IMR-90 (cell line): ENCODE measurements around the gene TGFB1. TPM values are rescaled to one million over a fixed set of nuclear protein-coding genes. Genes with fewer than 3 reads are reported as not detected.
A peak's percentile ranks its signal among the peaks of the same experiment; 100 is the strongest.

Experiments used
- ATAC-seq: fragments of 200-7000 bp; cut with Tn5 transposase; 2 replicates; pipeline ENCODE4 v1.9.1; 2020; ENCODE audit warnings: low read depth, mild to moderate bottlenecking, moderate library complexity
- BruUV-seq: library from RNA; stranded (reverse); fragments of 400-500 nt; replicated peaks from 2 replicates; lab custom pipeline; 2021; lab: Mats Ljungman, UMichigan
- CTCF ChIA-PET: fragments of 300-600 bp; formaldehyde crosslinking; extraction: SDS; loops from one replicate; lab custom pipeline; 2021; ENCODE audit warnings: antibody characterized with exemption; lab: Yijun Ruan, JAX
- POLR2A ChIA-PET: fragments of 300-600 bp; sonication (Branson Sonifier 250); formaldehyde crosslinking; loops from one replicate; lab custom pipeline; 2022; ENCODE audit warnings: antibody characterized with exemption; ENCODE audit not compliant: unreplicated experiment; lab: Charles Lee
- DNase-seq: peaks from one replicate; pipeline ENCODE4 v3.0.0; 2013
- H2AFZ ChIP-seq: replicated peaks from 2 replicates; pipeline ENCODE3; 2013; ENCODE audit warnings: low read length, mild to moderate bottlenecking; ENCODE audit not compliant: poor library complexity
- H2AK5ac ChIP-seq: 2 replicates; pipeline ENCODE4 v1.6.1; 2013; ENCODE audit warnings: low read depth, low read length, inconsistent platforms
- H2AK9ac ChIP-seq: replicated peaks from 2 replicates; pipeline ENCODE3; 2013; ENCODE audit warnings: mild to moderate bottlenecking, low read depth, low read length, moderate library complexity; ENCODE audit not compliant: poor library complexity
- H2BK120ac ChIP-seq: 2 replicates; pipeline ENCODE4 v1.6.1; 2013; ENCODE audit warnings: low read depth, low read length, inconsistent platforms
- H2BK15ac ChIP-seq: 3 replicates; pipeline ENCODE4 v1.6.1; 2013; ENCODE audit warnings: low read depth, low read length, inconsistent platforms
- H2BK20ac ChIP-seq: 2 replicates; pipeline ENCODE4 v1.6.1; 2013; ENCODE audit warnings: low read depth, mild to moderate bottlenecking, inconsistent platforms, low read length, moderate library complexity
- H2BK5ac ChIP-seq: 2 replicates; pipeline ENCODE4 v1.6.1; 2013; ENCODE audit warnings: mild to moderate bottlenecking, low read depth, low read length, inconsistent platforms; ENCODE audit not compliant: poor library complexity, severe bottlenecking
- H3K14ac ChIP-seq: replicated peaks from 2 replicates; pipeline ENCODE4 v1.6.1; 2013; ENCODE audit warnings: low read depth, low read length, inconsistent platforms
- H3K18ac ChIP-seq: 2 replicates; pipeline ENCODE4 v1.6.1; 2013; ENCODE audit warnings: low read depth, low read length, control low read depth
- H3K23ac ChIP-seq: 2 replicates; pipeline ENCODE4 v1.6.1; 2013; ENCODE audit warnings: low read depth, low read length, inconsistent platforms
- H3K27ac ChIP-seq: 2 replicates; pipeline ENCODE4 v1.5.1; 2013; ENCODE audit warnings: mild to moderate bottlenecking, control low read depth, low read length; ENCODE audit not compliant: insufficient read depth
- H3K27me3 ChIP-seq: 2 replicates; pipeline ENCODE4 v1.6.1; 2013; ENCODE audit warnings: low read length; ENCODE audit not compliant: control insufficient read depth, insufficient read depth
- H3K36me3 ChIP-seq: 2 replicates; pipeline ENCODE4 v1.6.1; 2013; ENCODE audit warnings: low read length, mixed read lengths; ENCODE audit not compliant: control insufficient read depth, insufficient read depth
- H3K4ac ChIP-seq: 2 replicates; pipeline ENCODE4 v1.6.1; 2013; ENCODE audit warnings: low read depth, low read length, inconsistent platforms
- H3K4me1 ChIP-seq: 2 replicates; pipeline ENCODE4 v1.6.1; 2013; ENCODE audit warnings: low read length, mixed read lengths; ENCODE audit not compliant: control insufficient read depth, insufficient read depth
- H3K4me2 ChIP-seq: 2 replicates; pipeline ENCODE4 v1.6.1; 2013; ENCODE audit warnings: low read depth, mild to moderate bottlenecking, control low read depth, low read length, moderate library complexity
- H3K4me3 ChIP-seq: 2 replicates; pipeline ENCODE4 v1.5.1; 2013; ENCODE audit warnings: low read depth, mild to moderate bottlenecking, control low read depth, low read length, moderate library complexity; ENCODE audit not compliant: insufficient read depth
- H3K56ac ChIP-seq: 2 replicates; pipeline ENCODE4 v1.6.1; 2013; ENCODE audit warnings: low read length, inconsistent platforms; ENCODE audit not compliant: insufficient read depth; ENCODE audit errors: extremely low read depth
- H3K79me1 ChIP-seq, 2 experiments: 2 replicates each; pipeline ENCODE4 v1.6.1; 2013; ENCODE audit warnings: low read length in 2 of 2, inconsistent platforms in 1 of 2, low read depth in 1 of 2
- H3K9ac ChIP-seq: 2 replicates; pipeline ENCODE4 v1.6.1; 2013; ENCODE audit warnings: low read depth, low read length, control low read depth
- H3K9me1 ChIP-seq: 2 replicates; pipeline ENCODE4 v1.6.1; 2013; ENCODE audit warnings: low read length, inconsistent platforms; ENCODE audit not compliant: insufficient read depth
- H3K9me3 ChIP-seq: 2 replicates; pipeline ENCODE4 v1.6.1; 2013; ENCODE audit warnings: low read length; ENCODE audit not compliant: control insufficient read depth, insufficient read depth
- H4K20me1 ChIP-seq: 2 replicates; pipeline ENCODE4 v1.6.1; 2013; ENCODE audit warnings: low read length, inconsistent platforms; ENCODE audit not compliant: insufficient read depth
- H4K5ac ChIP-seq: 2 replicates; pipeline ENCODE4 v1.6.1; 2013; ENCODE audit warnings: mild to moderate bottlenecking, low read depth, low read length, control low read depth
- H4K8ac ChIP-seq, 2 experiments: 2 replicates each; pipeline ENCODE4 v1.6.1; 2013; ENCODE audit warnings: low read depth in 2 of 2, low read length in 2 of 2, control low read depth in 1 of 2, inconsistent platforms in 1 of 2
- H4K91ac ChIP-seq: 2 replicates; pipeline ENCODE4 v1.6.1; 2013; ENCODE audit warnings: low read depth, low read length, inconsistent platforms; ENCODE audit not compliant: insufficient read depth
- BHLHE40 ChIP-seq: fragments of 150-350 bp; IDR thresholded peaks from 2 replicates; pipeline ENCODE4 v1.6.1; 2016; ENCODE audit warnings: mild to moderate bottlenecking, low read depth, low read length
- CEBPB ChIP-seq: IDR thresholded peaks from 2 replicates; pipeline ENCODE4 v1.6.1; 2012; ENCODE audit warnings: low read depth, low read length, improper control_type of control experiment
- CHD1 ChIP-seq: IDR thresholded peaks from 2 replicates; pipeline ENCODE4 v1.6.1; 2012; ENCODE audit warnings: low read depth, low read length, improper control_type of control experiment
- ELK1 ChIP-seq: fragments of 150-350 bp; IDR thresholded peaks from 2 replicates; pipeline ENCODE4 v1.6.1; 2016; ENCODE audit warnings: low read depth, mild to moderate bottlenecking, low read length, moderate library complexity, borderline replicate concordance
- FOS ChIP-seq: fragments of 150-350 bp; IDR thresholded peaks from 2 replicates; pipeline ENCODE4 v1.6.1; 2016; ENCODE audit warnings: low read depth, low read length
- MAFK ChIP-seq: IDR thresholded peaks from 2 replicates; pipeline ENCODE4 v1.6.1; 2012; ENCODE audit warnings: low read depth, low read length, improper control_type of control experiment
- MAZ ChIP-seq: IDR thresholded peaks from 2 replicates; pipeline ENCODE4 v1.6.1; 2012; ENCODE audit warnings: low read depth, mild to moderate bottlenecking, low read length, improper control_type of control experiment, moderate library complexity, borderline replicate concordance
- MXI1 ChIP-seq: IDR thresholded peaks from 2 replicates; pipeline ENCODE4 v1.6.1; 2012; ENCODE audit warnings: low read depth, mild to moderate bottlenecking, low read length, moderate library complexity, borderline replicate concordance
- NFE2L2 ChIP-seq: fragments of 150-350 bp; IDR thresholded peaks from 2 replicates; pipeline ENCODE4 v1.6.1; 2016; ENCODE audit warnings: low read depth, mild to moderate bottlenecking, low read length
- POLR2A ChIP-seq: IDR thresholded peaks from 2 replicates; pipeline ENCODE4 v1.6.1; 2012; ENCODE audit warnings: mild to moderate bottlenecking, low read depth, low read length
- RAD21 ChIP-seq: IDR thresholded peaks from 2 replicates; pipeline ENCODE4 v1.6.1; 2012; ENCODE audit warnings: low read length, improper control_type of control experiment
- RCOR1 ChIP-seq: IDR thresholded peaks from 2 replicates; pipeline ENCODE4 v1.6.1; 2012; ENCODE audit warnings: mild to moderate bottlenecking, low read length, improper control_type of control experiment; ENCODE audit not compliant: insufficient replicate concordance
- RFX5 ChIP-seq: IDR thresholded peaks from 2 replicates; pipeline ENCODE4 v1.8.0; 2012; ENCODE audit warnings: low read depth, mild to moderate bottlenecking, low read length, moderate library complexity
- SMC3 ChIP-seq: fragments of 150-350 bp; IDR thresholded peaks from 2 replicates; pipeline ENCODE4 v1.6.1; 2016; ENCODE audit warnings: low read depth, mild to moderate bottlenecking, antibody characterized with exemption, low read length, moderate library complexity
- USF2 ChIP-seq: fragments of 150-350 bp; IDR thresholded peaks from 2 replicates; pipeline ENCODE4 v1.6.1; 2017; ENCODE audit warnings: mild to moderate bottlenecking, antibody characterized with exemption, low read length, low read depth
- WGBS, 2 experiments: methylation state at CpG; one replicate each; pipeline versions ENCODE4 v1.1.5 to v1.1.7; 2013; ENCODE audit warnings: missing lambda C conversion rate in 2 of 2; ENCODE audit not compliant: insufficient read length in 1 of 2; ENCODE audit errors: extremely low coverage in 2 of 2; 5-methylcytosine and 5-hydroxymethylcytosine counted together
- dilution Hi-C: fragments of 300-500 bp; cut with HindIII; formaldehyde crosslinking; loops from one replicate; pipeline ENCODE4 v1.14.3; 2018; ENCODE audit warnings: low sequenced_read_pairs; ENCODE audit not compliant: unreplicated experiment
- in situ Hi-C: fragments of 300-500 bp; cut with MboI; formaldehyde crosslinking; loops from 3 replicates; pipeline ENCODE4 v1.14.3; 2019; ENCODE audit warnings: low sequenced_read_pairs, inconsistent platforms, mixed read lengths
- intact Hi-C: fragments of 100-400 bp; cut with micrococcal nuclease; formaldehyde crosslinking; loops from 2 replicates; pipeline ENCODE4 v1.10.0; 2022
- polyA plus RNA-seq, 3 experiments: library from polyadenylated mRNA; depleted of rRNA; stranded (reverse); fragments of >200 nt; gene quantifications; 2 replicates each; pipeline ENCODE4 v1.2.3, GENCODE V29; 2012; ENCODE audit warnings: low replicate concordance in 1 of 3
- total RNA-seq: library from RNA; depleted of rRNA; stranded (reverse); fragments of >200 nt; gene quantifications from 2 replicates; pipeline ENCODE4 v1.2.3, GENCODE V29; 2012

Gene TGFB1
- total and polyA plus RNA-seq, 2 of the 4 experiments (the other 2 are of a cell fraction) = 3.2 to 26.7 TPM

- H3K14ac ChIP-seq = no peak overlapping the region
- ATAC-seq (peak; percentile 16), DNase-seq (peak; percentile 80)
- H3K56ac ChIP-seq = no peak overlapping the region
- H4K8ac ChIP-seq = peak overlapping the region in 1 of 2 experiments; percentile 70; a peak in 2 of 4 replicates
- H3K4me1 ChIP-seq = peaks cover 44% of the 10 kb centered on the region
- H2AFZ ChIP-seq = peak overlapping the region; percentile 53
- peaks cover 43% of the 10 kb centered on the region for H3K36me3 ChIP-seq
- no peaks in the 10 kb centered on the region for H3K27me3 ChIP-seq
- H3K27ac ChIP-seq = peak overlapping the region; percentile 93
- in situ Hi-C loops (no loop called here), dilution Hi-C loops (no loop called here), intact Hi-C loops (loop anchor here (1.0 kb wide), 1 partner anchor 110 kb away; no protein-coding TSS in a partner anchor)
- peak overlapping the region; percentile 78; the same call in 1 of the 2 replicates for H4K91ac ChIP-seq
- no peak overlapping the region for H3K23ac ChIP-seq
- peaks cover 28% of the 10 kb centered on the region for H3K9me1 ChIP-seq
- WGBS, 2 experiments = 50% methylated on average over 1 of the region's 10 CpGs; no CpG with 5 or more reads in 1 of the 2 experiments
- CTCF ChIA-PET = interaction anchor here (0.6 to 1.4 kb wide), 4 partner anchors 11 to 113 kb away, joined by 3 to 5 read pairs (median 4); no protein-coding TSS in a partner anchor
- H2AK5ac ChIP-seq = peak overlapping the region; percentile 98
- no peaks in the 10 kb centered on the region for H3K9me3 ChIP-seq
- peak overlapping the region; percentile 88 for H2BK120ac ChIP-seq
- H2BK15ac ChIP-seq = no peak overlapping the region
- peak overlapping the region; percentile 9; the same call in 1 of the 2 replicates for H3K9ac ChIP-seq
- no peak overlapping the region for H4K5ac ChIP-seq
- H2AK9ac ChIP-seq = peak overlapping the region; percentile 12
- H3K4ac ChIP-seq = peak overlapping the region; percentile 89
- H4K20me1 ChIP-seq = peaks cover 66% of the 10 kb centered on the region
- H2BK20ac ChIP-seq = peak overlapping the region; percentile 54; the same call in 1 of the 2 replicates
- POLR2A ChIA-PET = no interaction called here
- H2BK5ac ChIP-seq = peak overlapping the region; percentile 88
- H3K79me1 ChIP-seq = peaks cover 14 to 73% of the 10 kb centered on the region in 2 experiments
- H3K4me2 ChIP-seq = no peak overlapping the region
- no TSS peak for BruUV-seq
- H3K4me3 ChIP-seq = no peak overlapping the region
- peak overlapping the region; percentile 74; the same call in 1 of the 2 replicates for H3K18ac ChIP-seq
- TF ChIP-seq POLR2A (peak; percentile 56; the same call in 1 of the 2 replicates), RAD21 (peak; percentile 54), CEBPB (no peak), FOS (no peak), MAZ (peak; percentile 73), BHLHE40 (no peak), RCOR1 (peak; percentile 92), RFX5 (no peak), CHD1 (0 out of 2 replicates have a peak, but pooled peaks have one; percentile 62), NFE2L2 (no peak), ELK1 (no peak), USF2 (no peak), SMC3 (peak; percentile 67), MAFK (peak; percentile 48; the same call in 1 of the 2 replicates), MXI1 (0 out of 2 replicates have a peak, but pooled peaks have one; percentile 33)
Measured at GRCh38 chr19:41321600-41322270, 32.0 kb downstream of the TGFB1 start.
